Mesenchymal stem cell (in vitro differentiated cells and primary cell): Measurements from ENCODE around the gene STXBP1.

Experiments used
- DNase-seq: peaks from one replicate; pipeline ENCODE4 v3.0.0-alpha.2; 2013
- H2AFZ ChIP-seq: one replicate; pipeline ENCODE4 v1.6.1; 2013; ENCODE audit warnings: low read depth, mild to moderate bottlenecking, control low read depth, inconsistent platforms, low read length, moderate library complexity
- H2AK5ac ChIP-seq: 2 replicates; pipeline ENCODE4 v1.6.1; 2013; ENCODE audit warnings: low read length, moderate library complexity, mild to moderate bottlenecking, inconsistent platforms; ENCODE audit not compliant: severe bottlenecking
- H2BK120ac ChIP-seq: one replicate; pipeline ENCODE4 v1.6.1; 2013; ENCODE audit warnings: low read depth, mild to moderate bottlenecking, inconsistent platforms, low read length, moderate library complexity
- H2BK12ac ChIP-seq, 2 experiments: one replicate each; pipeline ENCODE4 v1.6.1; 2013; ENCODE audit warnings: inconsistent platforms in 2 of 2, low read length in 2 of 2, mild to moderate bottlenecking in 2 of 2, moderate library complexity in 2 of 2, control low read depth in 1 of 2
- H2BK15ac ChIP-seq: one replicate; pipeline ENCODE4 v1.6.1; 2013; ENCODE audit warnings: mild to moderate bottlenecking, low read depth, inconsistent platforms; ENCODE audit not compliant: poor library complexity, severe bottlenecking
- H2BK5ac ChIP-seq: 2 replicates; pipeline ENCODE4 v1.6.1; 2013; ENCODE audit warnings: low read depth, mild to moderate bottlenecking, low read length, control low read depth, inconsistent platforms; ENCODE audit not compliant: poor library complexity, severe bottlenecking
- H3K14ac ChIP-seq, 2 experiments: one replicate each; pipeline ENCODE4 v1.6.1; 2013; ENCODE audit warnings: inconsistent platforms in 2 of 2, low read length in 2 of 2, control low read depth in 1 of 2, mild to moderate bottlenecking in 1 of 2, moderate library complexity in 1 of 2
- H3K18ac ChIP-seq, 2 experiments: one replicate each; pipeline ENCODE4 v1.6.1; 2013; ENCODE audit warnings: inconsistent platforms in 2 of 2, low read length in 2 of 2, control low read depth in 1 of 2, low read depth in 1 of 2, mild to moderate bottlenecking in 1 of 2
- H3K23ac ChIP-seq, 2 experiments: one replicate each; pipeline ENCODE4 v1.6.1; 2013; ENCODE audit warnings: inconsistent platforms in 2 of 2, low read length in 2 of 2, mild to moderate bottlenecking in 2 of 2, moderate library complexity in 2 of 2, control low read depth in 1 of 2
- H3K27ac ChIP-seq: 2 replicates; pipeline ENCODE4 v1.5.1; 2013; ENCODE audit warnings: mild to moderate bottlenecking, moderate library complexity, low read length, control low read depth, inconsistent platforms; ENCODE audit not compliant: poor library complexity, severe bottlenecking
- H3K27me3 ChIP-seq, 2 experiments: 2 replicates each; pipeline versions ENCODE4 v1.6.1 to v1.7.0; 2013; ENCODE audit warnings: low read length in 2 of 2, mild to moderate bottlenecking in 2 of 2, moderate library complexity in 2 of 2, control low read depth in 1 of 2, inconsistent platforms in 1 of 2; ENCODE audit not compliant: control insufficient read depth in 1 of 2, insufficient read depth in 1 of 2
- H3K36me3 ChIP-seq, 2 experiments: 2 replicates each; pipeline versions ENCODE4 v1.6.1 to v1.7.0; 2013; ENCODE audit warnings: low read length in 2 of 2, control low read depth in 1 of 2, inconsistent platforms in 1 of 2, low read depth in 1 of 2, mild to moderate bottlenecking in 1 of 2; ENCODE audit not compliant: insufficient read depth in 2 of 2, control insufficient read depth in 1 of 2
- H3K4ac ChIP-seq, 2 experiments: one replicate each; pipeline ENCODE4 v1.6.1; 2013; ENCODE audit warnings: inconsistent platforms in 2 of 2, low read length in 2 of 2, mild to moderate bottlenecking in 2 of 2, moderate library complexity in 2 of 2, control low read depth in 1 of 2, low read depth in 1 of 2
- H3K4me1 ChIP-seq: 2 replicates; pipeline ENCODE4 v1.6.1; 2013; ENCODE audit warnings: low read depth, low read length, control low read depth; ENCODE audit not compliant: control insufficient read depth, insufficient read depth
- H3K4me2 ChIP-seq: 2 replicates; pipeline ENCODE4 v1.6.1; 2013; ENCODE audit warnings: low read length, mild to moderate bottlenecking, inconsistent platforms; ENCODE audit not compliant: poor library complexity, severe bottlenecking
- H3K4me3 ChIP-seq, 2 experiments: 2 replicates each; pipeline versions ENCODE4 v1.5.1 to v1.7.0; 2013; ENCODE audit warnings: low read length in 2 of 2, mild to moderate bottlenecking in 2 of 2, control low read depth in 1 of 2, low read depth in 1 of 2; ENCODE audit not compliant: insufficient read depth in 1 of 2
- H3K79me1 ChIP-seq: replicated peaks from 2 replicates; pipeline ENCODE4 v1.6.1; 2013; ENCODE audit warnings: mild to moderate bottlenecking, control low read depth, low read length, inconsistent platforms; ENCODE audit not compliant: poor library complexity, severe bottlenecking
- H3K9ac ChIP-seq: 2 replicates; pipeline ENCODE4 v1.7.0; 2013; ENCODE audit warnings: mild to moderate bottlenecking, low read length, moderate library complexity
- H3K9me3 ChIP-seq: 2 replicates; pipeline ENCODE4 v1.7.0; 2013; ENCODE audit warnings: mild to moderate bottlenecking, low read length; ENCODE audit not compliant: control insufficient read depth
- H4K8ac ChIP-seq: one replicate; pipeline ENCODE4 v1.6.1; 2013; ENCODE audit warnings: inconsistent platforms, mild to moderate bottlenecking, low read length, moderate library complexity
- H4K91ac ChIP-seq: one replicate; pipeline ENCODE4 v1.6.1; 2013; ENCODE audit warnings: mild to moderate bottlenecking, low read length, inconsistent platforms
- WGBS: methylation state at CpG from one replicate; pipeline ENCODE4 v1.1.7; 2013; ENCODE audit warnings: mixed read lengths; 5-methylcytosine and 5-hydroxymethylcytosine counted together

Gene STXBP1

GRCh38 chr9:127658428-127658827 is 46.4 kb downstream of the STXBP1 start:
- no peak overlapping the region for H3K14ac ChIP-seq
- no peak overlapping the region for H2AK5ac ChIP-seq
- H2BK15ac ChIP-seq = no peak overlapping the region
- H4K8ac ChIP-seq = no peak overlapping the region
- H3K4ac ChIP-seq = no peak overlapping the region
- H3K9ac ChIP-seq = no peak overlapping the region
- no peaks in the 10 kb centered on the region for H3K4me1 ChIP-seq
- no peak overlapping the region for H3K18ac ChIP-seq
- DNase-seq = no peak
- no peak overlapping the region for H4K91ac ChIP-seq
- no peak overlapping the region for H2BK5ac ChIP-seq
- no peak overlapping the region for H3K4me2 ChIP-seq
- no peak overlapping the region for H2BK12ac ChIP-seq
- no peaks in the 10 kb centered on the region for H3K27me3 ChIP-seq
- H3K4me3 ChIP-seq = no peak overlapping the region
- no peaks in the 10 kb centered on the region for H3K79me1 ChIP-seq
- H3K23ac ChIP-seq = no peak overlapping the region
- no peak overlapping the region for H2BK120ac ChIP-seq
- 84% methylated on average over 5 of the region's 5 CpGs for WGBS
- H3K36me3 ChIP-seq = peaks cover 25 to 76% of the 10 kb centered on the region in 2 experiments
- H3K9me3 ChIP-seq = no peaks in the 10 kb centered on the region
- H2AFZ ChIP-seq = no peak overlapping the region
- no peak overlapping the region for H3K27ac ChIP-seq

GRCh38 chr9:127660886-127661741 is 49.0 kb downstream of the STXBP1 start:
- H3K79me1 ChIP-seq = no peaks in the 10 kb centered on the region
- no peak overlapping the region for H2AFZ ChIP-seq
- H4K91ac ChIP-seq = no peak overlapping the region
- no peaks in the 10 kb centered on the region for H3K27me3 ChIP-seq
- no peak overlapping the region for H2BK120ac ChIP-seq
- H3K4me2 ChIP-seq = no peak overlapping the region
- H3K4me1 ChIP-seq = no peaks in the 10 kb centered on the region
- H3K14ac ChIP-seq = no peak overlapping the region
- no peak overlapping the region for H2BK15ac ChIP-seq
- H2BK12ac ChIP-seq = no peak overlapping the region
- H3K23ac ChIP-seq = no peak overlapping the region
- no peak overlapping the region for H3K18ac ChIP-seq
- no peak for DNase-seq
- H4K8ac ChIP-seq = no peak overlapping the region
- 82% methylated on average over 13 of the region's 13 CpGs for WGBS
- no peaks in the 10 kb centered on the region for H3K9me3 ChIP-seq
- peaks cover 42 to 80% of the 10 kb centered on the region in 2 experiments for H3K36me3 ChIP-seq
- H3K4ac ChIP-seq = no peak overlapping the region
- no peak overlapping the region for H3K27ac ChIP-seq
- H3K4me3 ChIP-seq = no peak overlapping the region
- H3K9ac ChIP-seq = no peak overlapping the region
- H2AK5ac ChIP-seq = no peak overlapping the region
- no peak overlapping the region for H2BK5ac ChIP-seq

DNA sequence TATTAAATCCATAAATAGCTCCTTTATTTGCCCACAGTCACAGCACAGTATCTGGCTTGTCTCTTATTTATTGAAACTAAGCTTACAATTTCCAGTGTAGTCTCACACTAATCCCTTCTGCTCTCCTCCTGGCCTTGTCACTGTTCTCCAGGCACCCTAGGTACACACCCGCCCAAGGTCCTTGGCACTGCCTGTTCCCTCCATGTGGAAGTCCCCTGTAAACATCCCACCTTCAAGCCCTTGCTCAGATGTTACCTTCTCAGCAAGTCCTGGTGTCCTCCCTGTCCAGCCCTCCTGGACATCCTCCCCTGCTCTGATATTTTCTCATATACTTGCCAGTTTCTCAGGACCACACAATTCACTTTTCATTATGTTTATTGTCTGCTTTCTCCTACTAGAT is 50.5 kb downstream of the STXBP1 start:
- Histone ChIP-seq H3K23ac (no peak overlapping the region), H3K27ac (no peak overlapping the region), H2BK12ac (no peak overlapping the region), H2BK15ac (no peak overlapping the region), H2AK5ac (no peak overlapping the region), H3K14ac (no peak overlapping the region), H3K18ac (no peak overlapping the region), H3K9ac (no peak overlapping the region), H3K27me3 (no peaks in the 10 kb centered on the region), H3K4me2 (no peak overlapping the region), H3K4ac (no peak overlapping the region), H3K79me1 (no peaks in the 10 kb centered on the region), H4K91ac (no peak overlapping the region), H3K4me1 (no peaks in the 10 kb centered on the region), H2BK5ac (no peak overlapping the region), H3K9me3 (no peaks in the 10 kb centered on the region), H2BK120ac (no peak overlapping the region), H3K4me3 (no peak overlapping the region), H2AFZ (no peak overlapping the region), H3K36me3 (peaks cover 44 to 88% of the 10 kb centered on the region in 2 experiments), H4K8ac (no peak overlapping the region)
- DNase-seq = no peak
- WGBS = 93% methylated on average over 1 of the region's 1 CpG

DNA sequence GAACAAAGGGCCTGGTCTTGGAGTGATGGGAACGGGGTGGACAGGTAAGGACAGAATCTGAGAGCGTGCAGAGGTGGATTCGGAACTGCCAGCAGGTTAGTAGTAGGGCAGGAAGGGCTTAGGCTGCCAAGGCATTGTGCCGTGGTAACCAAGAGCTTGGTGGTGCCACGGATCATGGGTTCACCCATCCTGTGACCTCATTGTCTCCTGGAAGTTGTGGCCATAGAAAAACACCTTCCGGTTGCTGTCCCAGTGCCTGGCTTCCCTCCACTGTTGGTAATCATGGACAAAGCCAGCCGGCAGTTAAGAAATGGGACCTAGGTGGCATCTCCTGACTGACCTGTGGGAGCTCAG is 52.2 kb downstream of the STXBP1 start:
- H2AK5ac ChIP-seq = no peak overlapping the region
- H3K18ac ChIP-seq = no peak overlapping the region
- no peak overlapping the region for H3K23ac ChIP-seq
- H3K79me1 ChIP-seq = no peaks in the 10 kb centered on the region
- no peaks in the 10 kb centered on the region for H3K27me3 ChIP-seq
- no peak overlapping the region for H2BK5ac ChIP-seq
- no peaks in the 10 kb centered on the region for H3K9me3 ChIP-seq
- no peak overlapping the region for H3K14ac ChIP-seq
- DNase-seq = no peak
- no peak overlapping the region for H2BK12ac ChIP-seq
- peak overlapping the region; percentile 62 for H3K9ac ChIP-seq
- H3K36me3 ChIP-seq = peaks cover 45 to 94% of the 10 kb centered on the region in 2 experiments
- no peak overlapping the region for H3K4me2 ChIP-seq
- no peak overlapping the region for H2BK120ac ChIP-seq
- H2BK15ac ChIP-seq = no peak overlapping the region
- H4K91ac ChIP-seq = no peak overlapping the region
- no peak overlapping the region for H3K4me3 ChIP-seq
- H3K27ac ChIP-seq = no peak overlapping the region
- H3K4ac ChIP-seq = no peak overlapping the region
- WGBS = 95% methylated on average over 7 of the region's 7 CpGs
- H4K8ac ChIP-seq = no peak overlapping the region
- no peak overlapping the region for H2AFZ ChIP-seq
- no peaks in the 10 kb centered on the region for H3K4me1 ChIP-seq
